NT2/D1 (cell line): ENCODE results near the gene ARPP19.

Source experiments
- SUZ12 ChIP-seq: IDR thresholded peaks from 2 replicates; pipeline ENCODE4 v1.6.1; 2011; ENCODE audit not compliant: insufficient read length, insufficient read depth; ENCODE audit errors: extremely low read depth
- YY1 ChIP-seq: IDR thresholded peaks from 2 replicates; pipeline ENCODE4 v1.6.1; 2011; ENCODE audit not compliant: insufficient read length, insufficient read depth
- ZNF274 ChIP-seq: IDR thresholded peaks from 2 replicates; pipeline ENCODE4 v1.6.1; 2011; ENCODE audit warnings: mild to moderate bottlenecking, low read depth, low read length

GRCh38 chr15:52575072-52575471 lies 6.2 kb upstream of the ARPP19 start:
- no peak for TF ChIP-seq YY1
- TF ChIP-seq ZNF274, result no peak
- TF ChIP-seq SUZ12, result no peak
